Putamen (tissue), 1 donor: Measurements from ENCODE around the gene RCBTB2.

Experiments
- DNase-seq: peaks from one replicate; pipeline ENCODE4 v3.0.0-alpha.2; 2016; ENCODE audit warnings: low spot score

The RCBTB2 gene

GRCh38 chr13:48448285-48448958 is 84.5 kb downstream of the RCBTB2 start:
- DNase-seq = no peak

- no peak for DNase-seq
Measured at GRCh38 chr13:48446464-48446863, 86.4 kb downstream of the RCBTB2 start.

GRCh38 chr13:48443442-48444208 is 89.3 kb downstream of the RCBTB2 start:
- no peak for DNase-seq
